Astrocyte (in vitro differentiated cells and primary cell): Measurements from ENCODE around the gene LGR6. TPM values are rescaled to one million over a fixed set of nuclear protein-coding genes. Genes with fewer than 3 reads are reported as not detected.

ENCODE experiments used
- DNase-seq: peaks from one replicate; pipeline ENCODE4 v3.0.0-alpha.2; 2010; ENCODE audit warnings: low read depth
- FAIRE-seq: peaks from 2 replicates; lab custom pipeline; 2011; peaks lifted over from hg19 to GRCh38; lab: Jason Lieb, UNC
- H2AFZ ChIP-seq: 2 replicates; pipeline ENCODE4 v1.6.0; 2012; ENCODE audit warnings: low read depth, low read length, inconsistent platforms
- H3K27ac ChIP-seq: 2 replicates; pipeline ENCODE4 v1.5.1; 2011; ENCODE audit warnings: low read depth, low read length, inconsistent platforms
- H3K27me3 ChIP-seq: 2 replicates; pipeline ENCODE4 v1.6.0; 2011; ENCODE audit warnings: low read length, inconsistent platforms; ENCODE audit not compliant: insufficient read depth
- H3K36me3 ChIP-seq: 2 replicates; pipeline ENCODE4 v1.5.1; 2011; ENCODE audit warnings: low read length, inconsistent platforms; ENCODE audit not compliant: insufficient read depth
- H3K4me1 ChIP-seq: 2 replicates; pipeline ENCODE4 v1.5.1; 2011; ENCODE audit warnings: low read length, inconsistent platforms; ENCODE audit not compliant: insufficient read depth
- H3K4me2 ChIP-seq: 2 replicates; pipeline ENCODE4 v1.6.0; 2012; ENCODE audit warnings: low read length, inconsistent platforms
- H3K4me3 ChIP-seq: 2 replicates; pipeline ENCODE4 v1.5.1; 2011; ENCODE audit warnings: low read depth, mild to moderate bottlenecking, low read length, inconsistent platforms; ENCODE audit not compliant: insufficient read depth
- H3K79me2 ChIP-seq: 2 replicates; pipeline ENCODE4 v1.6.0; 2012; ENCODE audit warnings: mild to moderate bottlenecking, low read length, inconsistent platforms; ENCODE audit not compliant: insufficient read depth
- H3K9ac ChIP-seq: 2 replicates; pipeline ENCODE4 v1.6.0; 2012; ENCODE audit warnings: mild to moderate bottlenecking, low read length, inconsistent platforms
- H3K9me3 ChIP-seq: 2 replicates; pipeline ENCODE4 v1.5.1; 2012; ENCODE audit warnings: low read depth, mild to moderate bottlenecking, low read length, inconsistent platforms; ENCODE audit not compliant: insufficient read depth
- H4K20me1 ChIP-seq: 2 replicates; pipeline ENCODE4 v1.6.0; 2012; ENCODE audit warnings: low read length, inconsistent platforms; ENCODE audit not compliant: insufficient read depth
- H3K27ac Mint-ChIP-seq: one replicate; pipeline ENCODE4 v1.8.0; 2021; ENCODE audit warnings: mild to moderate bottlenecking, mixed read lengths; ENCODE audit not compliant: unreplicated experiment
- H3K27me3 Mint-ChIP-seq: one replicate; pipeline ENCODE4 v1.8.0; 2021; ENCODE audit warnings: low read depth, mixed read lengths; ENCODE audit not compliant: unreplicated experiment
- H3K36me3 Mint-ChIP-seq: one replicate; pipeline ENCODE4 v1.8.0; 2021; ENCODE audit warnings: low read depth, mixed read lengths; ENCODE audit not compliant: unreplicated experiment
- H3K4me1 Mint-ChIP-seq: one replicate; pipeline ENCODE4 v1.8.0; 2021; ENCODE audit warnings: low read depth, mixed read lengths; ENCODE audit not compliant: unreplicated experiment
- H3K4me3 Mint-ChIP-seq: one replicate; pipeline ENCODE4 v1.8.0; 2021; ENCODE audit warnings: mild to moderate bottlenecking, moderate library complexity, mixed read lengths; ENCODE audit not compliant: unreplicated experiment
- H3K9me3 Mint-ChIP-seq: one replicate; pipeline ENCODE4 v1.8.0; 2021; ENCODE audit warnings: mild to moderate bottlenecking, mixed read lengths; ENCODE audit not compliant: unreplicated experiment
- CTCF ChIP-seq: IDR thresholded peaks from 2 replicates; pipeline ENCODE4 v1.5.1; 2011; ENCODE audit warnings: low read depth, mild to moderate bottlenecking, inconsistent platforms, low read length, moderate library complexity; ENCODE audit not compliant: insufficient read depth
- EZH2 ChIP-seq: IDR thresholded peaks from 2 replicates; pipeline ENCODE4 v1.6.1; 2012; ENCODE audit warnings: mild to moderate bottlenecking, low read length, inconsistent platforms; ENCODE audit not compliant: insufficient read depth
- total RNA-seq: library from RNA; stranded (reverse); gene quantifications from 2 replicates; pipeline ENCODE4 v1.2.1, GENCODE V29; 2021

Gene LGR6
- total RNA-seq, 1 donor from 2014 or later = 0.27 TPM

GRCh38 chr1:202221911-202222909 is 28.6 kb downstream of the LGR6 start:
- peaks cover 6% of the 10 kb centered on the region for H3K4me1 Mint-ChIP-seq
- Histone ChIP-seq H3K9ac (no peak overlapping the region), H2AFZ (no peak overlapping the region), H3K4me1 (no peaks in the 10 kb centered on the region), H3K27me3 (peaks cover 5% of the 10 kb centered on the region), H4K20me1 (no peaks in the 10 kb centered on the region), H3K4me2 (peak overlapping the region; percentile 51), H3K4me3 (no peak overlapping the region), H3K79me2 (no peaks in the 10 kb centered on the region), H3K27ac (no peak overlapping the region), H3K9me3 (no peaks in the 10 kb centered on the region), H3K36me3 (no peaks in the 10 kb centered on the region)
- peaks cover 4% of the 10 kb centered on the region for H3K9me3 Mint-ChIP-seq
- no peak for DNase-seq
- no peak overlapping the region for H3K27ac Mint-ChIP-seq
- no peak for TF ChIP-seq EZH2
- no peak for TF ChIP-seq CTCF
- peaks cover 61% of the 10 kb centered on the region for H3K27me3 Mint-ChIP-seq
- no peak for FAIRE-seq
- H3K4me3 Mint-ChIP-seq = no peak overlapping the region
- no peaks in the 10 kb centered on the region for H3K36me3 Mint-ChIP-seq

GRCh38 chr1:202223121-202223860 is 29.7 kb downstream of the LGR6 start:
- Histone ChIP-seq H2AFZ (no peak overlapping the region), H3K4me3 (no peak overlapping the region)
- no peak for FAIRE-seq

More at GRCh38 chr1:202223121-202223860, 29.7 kb downstream of the LGR6 start:
- H3K36me3 ChIP-seq = no peaks in the 10 kb centered on the region
- no peaks in the 10 kb centered on the region for H3K9me3 ChIP-seq
- Mint-ChIP-seq H3K36me3 (no peaks in the 10 kb centered on the region), H3K9me3 (peaks cover 4% of the 10 kb centered on the region), H3K4me3 (no peak overlapping the region), H3K27me3 (peaks cover 58% of the 10 kb centered on the region), H3K4me1 (no peaks in the 10 kb centered on the region), H3K27ac (no peak overlapping the region)
- no peaks in the 10 kb centered on the region for H4K20me1 ChIP-seq
- DNase-seq = no peak
- H3K27ac ChIP-seq = no peak overlapping the region
- TF ChIP-seq CTCF (no peak), EZH2 (no peak)
- H3K4me1 ChIP-seq = no peaks in the 10 kb centered on the region
- no peak overlapping the region for H3K9ac ChIP-seq
- peaks cover 3% of the 10 kb centered on the region for H3K27me3 ChIP-seq
- no peak overlapping the region for H3K4me2 ChIP-seq
- H3K79me2 ChIP-seq = no peaks in the 10 kb centered on the region
